Upper lobe of left lung (tissue), 4 donors: ENCODE measurements around the gene CABLES1.

ENCODE experiments used
- CTCF ChIP-seq, 6 experiments: fragments of 450-650 bp in 4 of 6; fragments of 200-600 bp in 2 of 6; sonication (generic) in 2 of 6; IDR thresholded peaks; one replicate each; pipeline ENCODE4 v1.5.1; 2016 to 2019; ENCODE audit warnings: antibody characterized with exemption in 6 of 6
- EP300 ChIP-seq, 4 donors: sonication (generic); formaldehyde crosslinking; IDR thresholded peaks; one replicate each; pipeline ENCODE4 v1.5.1; 2017; ENCODE audit warnings: antibody characterized with exemption in 4 of 4, control low read depth in 2 of 4
- POLR2A ChIP-seq, 4 donors: fragments of 450-650 bp; IDR thresholded peaks; one replicate each; pipeline ENCODE4 v1.5.1; 2016 to 2017; ENCODE audit warnings: antibody characterized with exemption in 4 of 4, mild to moderate bottlenecking in 2 of 4
- POLR2AphosphoS5 ChIP-seq, 2 donors: sonication (generic); formaldehyde crosslinking; IDR thresholded peaks; one replicate each; pipeline ENCODE4 v1.5.1; 2017; ENCODE audit warnings: antibody characterized with exemption in 2 of 2

- TF ChIP-seq CTCF (IDR thresholded peaks at IDR 0.05) (no peak), EP300 (IDR thresholded peaks at IDR 0.05) (no peak), POLR2AphosphoS5 (IDR thresholded peaks at IDR 0.05) (no peak), POLR2A (IDR thresholded peaks at IDR 0.05) (no peak)
These were observed 141.2 kb downstream of the CABLES1 start for GRCh38 chr18:23276451-23276850.
